HG03342 (cell line): ENCODE data around the gene PKN2.
A peak's percentile ranks its signal among the peaks of the same experiment; 100 is the strongest.

Experiments used
- ATAC-seq: cut with Tn5 transposase; IDR thresholded peaks from one replicate; pipeline ENCODE4 v1.9.1; 2021; ENCODE audit warnings: mild to moderate bottlenecking, moderate library complexity; ENCODE audit not compliant: unreplicated experiment

PKN2 gene

DNA sequence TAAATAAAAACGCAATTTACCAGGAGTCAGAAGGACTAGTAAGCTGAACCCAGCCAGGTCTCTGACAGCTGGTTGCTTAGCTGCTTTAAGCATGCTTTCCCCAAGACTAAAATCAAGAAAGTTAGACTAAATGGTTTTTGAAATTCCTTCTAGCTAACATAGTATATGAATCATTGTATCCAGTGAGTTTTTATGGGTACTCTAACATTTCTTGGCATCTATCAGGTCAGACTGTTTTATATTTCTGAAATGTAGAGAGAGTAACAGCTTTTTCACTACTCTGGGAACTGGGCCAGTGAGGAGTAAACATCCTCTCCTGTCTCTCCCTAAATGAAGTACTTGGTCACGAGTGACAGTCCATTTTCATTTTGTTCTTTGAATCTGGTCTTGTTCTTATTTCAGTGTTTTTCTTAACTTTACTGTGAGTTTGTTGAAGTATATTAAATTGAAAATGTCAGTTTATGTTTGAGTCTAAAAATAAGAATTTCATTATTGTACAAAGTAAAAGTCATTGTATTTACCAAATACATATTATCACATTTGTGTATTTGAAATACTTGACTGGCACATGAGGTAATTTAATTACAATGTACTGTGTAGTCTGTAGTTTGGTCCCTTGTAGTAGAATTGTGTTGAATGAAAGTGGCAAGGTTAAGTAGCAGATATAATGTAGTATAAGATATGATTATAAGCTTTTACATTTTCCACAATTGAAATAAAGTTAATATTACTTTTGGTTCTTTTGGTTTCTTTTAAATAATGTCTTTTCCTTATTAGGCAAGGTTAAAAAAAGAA, 47.6 kb downstream of the PKN2 start:
- ATAC-seq: no peak

DNA sequence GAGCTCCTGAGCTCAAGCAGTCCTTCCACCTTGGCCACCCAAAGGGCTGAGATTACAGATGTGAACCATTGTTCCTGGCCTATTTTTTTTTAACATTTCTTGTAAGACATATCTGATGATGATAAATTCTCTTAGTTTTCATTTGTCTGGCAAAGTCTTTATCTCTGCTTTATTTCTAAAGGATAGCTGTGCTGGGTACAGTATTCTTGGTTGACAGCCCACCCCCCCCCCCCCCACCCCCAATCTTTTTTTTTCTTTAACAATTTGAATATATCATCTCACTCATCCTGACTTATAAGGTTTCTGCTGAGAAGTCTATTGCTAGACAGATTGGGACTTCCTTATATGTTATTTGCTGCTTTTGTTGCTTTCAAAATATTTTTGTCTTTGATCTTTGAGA, 51.3 kb downstream of the PKN2 start:
- no peak for ATAC-seq

DNA sequence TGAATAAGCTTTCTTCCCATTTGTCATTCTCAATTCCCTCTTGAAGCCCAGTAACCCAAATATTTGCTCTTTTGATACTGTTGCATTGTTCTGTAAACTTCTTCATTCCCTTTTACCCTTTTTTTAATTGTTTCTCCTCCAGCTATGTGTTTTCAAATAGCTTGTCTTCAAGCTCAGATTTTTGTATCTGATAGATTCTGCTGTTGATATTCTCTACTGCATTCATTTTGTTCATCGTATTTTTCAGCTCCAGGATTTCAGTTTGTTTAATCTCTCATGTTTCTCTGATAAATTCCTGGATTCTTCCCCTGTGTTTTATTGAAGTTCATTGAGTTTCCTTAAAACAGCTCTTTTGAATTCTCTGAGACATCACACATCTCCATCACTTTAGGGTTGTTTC, 51.8 kb downstream of the PKN2 start:
- no peak for ATAC-seq

DNA sequence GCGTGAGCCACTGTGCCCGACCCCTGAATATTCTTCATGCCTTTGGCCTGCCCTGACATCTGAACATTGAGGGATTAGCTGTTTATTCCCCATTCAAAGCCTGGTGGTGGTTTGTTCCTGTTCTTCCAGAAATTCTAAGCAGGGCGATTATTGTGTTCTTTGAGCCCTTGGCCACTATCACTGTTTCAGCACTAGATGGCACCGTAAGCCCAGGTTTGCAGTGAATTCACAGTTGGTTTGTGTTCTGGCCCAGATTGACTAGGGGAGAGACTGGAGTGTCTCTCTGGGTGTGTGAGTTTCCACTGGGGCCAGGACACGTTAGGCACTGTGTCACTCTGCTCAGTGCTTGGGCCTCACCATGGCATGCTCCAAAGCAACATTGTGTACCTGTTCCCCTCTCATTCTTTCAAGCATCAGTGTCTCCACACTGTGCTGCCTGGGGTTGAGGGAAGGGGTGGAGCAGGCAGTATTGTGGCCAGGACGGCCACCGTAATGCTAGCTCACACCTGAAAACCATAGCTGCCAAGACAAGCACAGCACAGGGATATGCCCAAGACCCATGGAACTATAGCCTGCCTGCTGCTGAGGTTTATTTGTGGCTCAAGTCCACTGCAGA, 52.7 kb downstream of the PKN2 start:
- ATAC-seq: no peak

DNA sequence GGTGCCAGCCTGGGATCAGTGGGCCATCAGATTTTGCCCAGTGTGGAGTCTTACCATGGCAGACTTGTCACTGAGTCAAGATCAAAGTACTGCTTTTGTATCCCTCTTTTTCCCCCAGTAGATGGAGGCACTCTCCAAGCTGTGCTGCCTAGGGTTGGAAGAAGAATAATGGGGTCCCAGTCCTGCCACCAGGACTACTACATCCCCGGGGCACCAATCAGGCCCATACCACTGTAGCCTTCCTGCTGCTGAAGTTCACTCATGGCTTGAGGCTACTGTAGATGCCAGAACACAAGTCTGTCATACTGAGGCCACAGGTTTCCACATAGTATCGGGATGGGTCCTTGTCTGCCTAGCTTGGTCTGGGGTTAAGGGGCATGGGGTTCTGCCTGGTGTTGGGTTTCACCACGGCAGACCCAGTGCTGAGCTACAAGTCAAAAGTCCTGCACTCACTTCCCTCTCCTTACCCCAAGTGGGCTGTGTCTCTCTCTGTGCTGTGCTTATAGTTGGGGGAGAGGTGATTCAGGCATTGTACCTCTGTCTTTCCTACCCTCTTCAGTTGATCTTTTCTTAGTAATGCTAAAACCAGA, 53.4 kb downstream of the PKN2 start:
- no peak for ATAC-seq

DNA sequence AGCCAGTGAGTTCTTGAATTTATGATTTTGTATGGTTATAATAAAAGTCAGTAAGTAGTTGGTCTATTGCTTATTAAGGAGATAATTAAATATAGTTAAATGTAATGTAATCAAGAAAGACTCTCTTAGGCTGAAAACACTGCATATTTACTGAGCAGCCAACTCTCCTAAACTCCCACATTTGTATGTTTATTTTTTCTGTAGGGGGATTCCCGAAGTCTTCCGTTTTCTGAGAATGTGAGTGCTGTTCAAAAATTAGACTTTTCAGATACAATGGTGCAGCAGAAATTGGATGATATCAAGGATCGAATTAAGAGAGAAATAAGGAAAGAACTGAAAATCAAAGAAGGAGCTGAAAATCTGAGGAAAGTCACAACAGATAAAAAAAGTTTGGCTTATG, 56.7 kb downstream of the PKN2 start:
- ATAC-seq: no peak

DNA sequence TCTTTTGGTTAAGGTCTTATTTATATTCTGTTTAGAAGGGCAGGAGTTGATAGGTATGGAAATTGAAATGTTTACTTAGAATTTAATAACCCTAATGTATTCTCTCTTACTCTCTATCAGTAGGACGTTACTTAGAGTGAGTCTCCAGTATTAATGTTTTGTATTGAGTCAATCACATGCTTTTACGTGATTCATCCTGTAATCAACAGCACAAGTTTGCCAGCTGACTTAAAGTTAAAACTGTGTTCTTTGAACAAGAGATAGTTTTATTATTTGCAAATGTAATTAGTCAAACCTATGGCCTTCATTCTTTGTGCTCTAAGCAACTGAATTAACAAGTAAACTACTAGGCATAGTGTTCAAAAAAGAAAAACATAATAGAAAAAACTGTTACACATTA, 57.3 kb downstream of the PKN2 start:
- ATAC-seq: no peak

DNA sequence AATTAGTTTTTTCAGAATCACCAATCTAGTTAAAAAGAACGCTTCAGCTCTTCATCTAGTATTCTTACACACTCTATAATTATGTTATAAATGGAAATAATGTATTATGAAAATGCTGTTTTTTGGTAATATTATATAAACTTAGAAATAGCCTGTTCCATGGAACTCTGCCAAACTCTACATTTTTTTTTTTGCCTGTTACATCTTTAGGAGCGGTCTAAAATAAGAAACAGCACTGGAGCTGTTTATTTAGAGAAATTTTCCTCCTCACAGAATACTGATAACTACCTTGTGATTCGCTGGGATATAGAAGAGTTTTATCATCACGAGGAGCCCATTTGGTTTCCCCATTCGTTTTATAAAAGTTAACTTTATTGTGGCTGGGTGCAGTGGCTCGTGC, 58.5 kb downstream of the PKN2 start:
- ATAC-seq: no peak

DNA sequence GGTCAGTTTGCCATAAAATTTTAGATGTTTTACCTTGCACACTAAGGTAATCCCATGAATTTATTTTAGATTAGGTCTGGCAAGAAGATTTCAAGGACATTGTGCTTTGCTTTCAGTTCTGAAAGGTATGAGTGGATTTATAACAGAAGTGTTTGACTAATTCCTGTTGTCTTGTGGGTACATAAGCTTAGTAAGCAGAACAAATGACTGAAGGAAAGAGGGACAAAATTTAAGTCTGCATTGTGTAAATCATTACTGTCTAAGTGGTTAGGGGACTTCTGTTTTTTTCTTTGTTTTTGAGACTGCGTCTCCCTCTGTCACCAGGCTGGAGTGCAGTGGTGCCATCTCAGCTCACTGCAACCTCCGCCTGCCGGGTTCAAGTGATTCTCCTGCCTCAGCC, 60.1 kb downstream of the PKN2 start:
- no peak for ATAC-seq

DNA sequence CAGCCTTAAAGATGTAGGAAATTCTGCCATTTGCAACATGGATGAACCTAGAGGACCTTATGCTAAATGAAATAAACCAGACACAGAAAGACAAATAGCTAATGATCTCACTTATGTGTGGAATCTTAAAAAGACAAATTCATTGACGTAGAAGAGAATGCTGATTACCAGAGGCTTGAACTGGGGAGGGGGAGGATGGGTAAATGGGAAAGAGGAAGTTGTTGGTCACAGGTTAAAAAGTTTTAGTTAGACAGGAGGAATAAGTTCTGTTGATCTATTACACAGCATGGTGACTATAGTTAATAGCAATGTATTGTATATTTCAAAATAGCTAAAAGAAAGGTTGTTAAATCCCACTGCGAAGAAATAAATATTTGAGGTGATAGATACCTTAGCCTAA, 62.8 kb downstream of the PKN2 start:
- ATAC-seq: no peak

DNA sequence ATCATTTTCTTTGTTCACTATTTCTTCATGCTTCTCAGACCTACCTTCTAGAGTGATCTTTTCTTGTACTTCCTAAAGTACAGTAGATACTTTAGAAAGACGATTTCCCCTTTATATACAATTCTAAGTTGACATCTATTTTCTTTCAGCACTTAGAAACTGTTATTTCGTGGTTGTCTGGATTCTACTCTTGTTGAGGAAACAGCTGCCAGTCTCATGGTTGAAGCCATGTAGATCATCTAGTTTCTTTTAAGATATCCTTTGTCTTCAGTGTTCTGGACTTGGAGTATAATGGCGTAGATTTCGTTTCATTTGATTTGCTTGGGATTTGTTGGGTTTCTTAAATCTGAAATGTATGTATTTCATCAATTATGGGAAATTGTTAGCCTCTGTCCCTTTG, 67.6 kb downstream of the PKN2 start:
- ATAC-seq: no peak

DNA sequence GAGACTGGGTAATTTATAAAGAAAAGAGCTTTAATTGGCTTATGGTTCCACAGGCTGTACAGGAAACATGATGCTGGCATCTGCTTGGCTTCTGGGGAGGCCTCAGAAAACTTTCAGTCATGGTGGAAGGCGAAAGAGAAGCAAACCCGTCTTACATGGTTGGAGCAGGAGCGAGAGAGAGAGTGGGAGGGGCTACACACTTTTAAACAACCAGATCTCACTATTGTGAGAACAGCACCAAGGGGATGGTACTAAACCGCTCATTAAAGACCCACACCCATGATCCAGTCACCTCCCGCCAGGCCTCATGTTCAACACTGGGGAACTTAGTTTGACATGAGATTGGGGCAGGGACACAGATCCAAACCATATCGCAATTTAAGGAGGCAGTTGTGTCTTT, 69.4 kb downstream of the PKN2 start:
- ATAC-seq: no peak

DNA sequence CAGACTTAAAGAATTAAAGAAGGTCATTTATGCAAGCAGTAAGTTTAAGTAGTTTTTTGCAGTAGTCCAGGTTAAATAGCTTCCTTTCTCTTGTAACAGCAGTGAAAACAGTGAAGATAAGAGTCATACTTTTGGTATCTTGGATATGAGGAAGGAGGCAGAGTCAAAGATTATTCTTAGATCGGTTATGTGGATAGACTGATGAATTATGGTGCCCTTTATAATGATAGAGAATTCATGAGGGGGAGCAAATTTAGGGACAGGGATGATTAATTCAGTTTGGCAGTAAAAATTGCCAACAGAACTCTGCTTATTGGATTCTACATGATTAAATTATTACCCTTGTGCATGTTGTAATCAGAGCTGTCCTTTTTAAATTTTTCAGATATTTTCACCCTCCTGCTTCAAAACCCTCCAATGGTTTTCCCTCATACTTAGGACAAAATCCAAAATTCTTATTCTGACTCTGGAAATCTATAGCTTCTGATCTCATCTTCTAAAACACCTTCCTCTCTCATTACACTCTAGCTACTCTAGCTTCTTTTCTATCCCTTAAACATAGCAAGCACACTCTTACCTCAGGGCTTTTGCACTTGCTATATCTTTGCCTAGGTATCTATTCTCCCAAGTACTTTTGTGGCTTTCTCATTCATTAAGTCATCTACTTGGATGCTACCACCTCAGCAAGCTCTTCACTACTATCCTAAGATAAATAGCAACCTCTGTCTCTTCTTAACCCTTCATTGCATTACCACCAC, 79.8 kb downstream of the PKN2 start:
- no peak for ATAC-seq

DNA sequence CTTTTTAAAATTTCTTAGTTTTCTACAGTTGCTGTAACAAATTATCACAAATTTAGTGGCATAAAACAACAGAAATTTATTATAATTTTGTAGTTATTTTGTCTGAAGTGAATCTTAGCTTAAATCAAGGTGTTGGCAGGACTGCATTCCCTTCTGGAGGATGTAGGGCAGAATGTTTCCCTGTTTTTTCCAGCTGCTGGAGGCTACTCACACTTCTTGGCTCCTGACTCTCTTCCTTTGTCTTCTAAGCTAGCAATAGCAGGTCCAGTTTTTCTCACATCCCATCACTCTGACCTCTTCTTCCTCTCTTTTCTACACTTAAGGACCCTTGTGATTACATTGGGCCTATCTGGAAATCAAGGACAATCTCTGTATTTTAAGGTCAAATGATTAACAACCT, 84.1 kb downstream of the PKN2 start:
- no peak for ATAC-seq

DNA sequence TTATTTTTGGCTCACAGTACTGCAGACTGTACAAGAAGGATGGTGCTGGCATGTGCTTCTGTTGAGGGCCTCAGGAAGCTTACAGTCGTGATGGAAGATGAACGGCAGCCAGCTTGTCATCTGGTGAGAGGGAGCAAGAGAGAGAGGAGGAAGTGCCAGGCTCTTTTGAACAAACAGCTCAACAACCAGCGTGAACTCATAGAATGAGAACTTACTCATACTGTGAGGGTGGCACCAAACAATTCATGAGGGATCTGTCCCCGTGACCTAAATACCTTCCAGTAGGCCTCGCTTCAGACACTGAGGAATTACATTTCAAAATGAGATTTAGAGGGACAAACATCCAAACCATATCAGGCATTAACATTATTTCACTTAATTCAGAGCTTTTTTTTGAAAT, 84.7 kb downstream of the PKN2 start:
- no peak for ATAC-seq

DNA sequence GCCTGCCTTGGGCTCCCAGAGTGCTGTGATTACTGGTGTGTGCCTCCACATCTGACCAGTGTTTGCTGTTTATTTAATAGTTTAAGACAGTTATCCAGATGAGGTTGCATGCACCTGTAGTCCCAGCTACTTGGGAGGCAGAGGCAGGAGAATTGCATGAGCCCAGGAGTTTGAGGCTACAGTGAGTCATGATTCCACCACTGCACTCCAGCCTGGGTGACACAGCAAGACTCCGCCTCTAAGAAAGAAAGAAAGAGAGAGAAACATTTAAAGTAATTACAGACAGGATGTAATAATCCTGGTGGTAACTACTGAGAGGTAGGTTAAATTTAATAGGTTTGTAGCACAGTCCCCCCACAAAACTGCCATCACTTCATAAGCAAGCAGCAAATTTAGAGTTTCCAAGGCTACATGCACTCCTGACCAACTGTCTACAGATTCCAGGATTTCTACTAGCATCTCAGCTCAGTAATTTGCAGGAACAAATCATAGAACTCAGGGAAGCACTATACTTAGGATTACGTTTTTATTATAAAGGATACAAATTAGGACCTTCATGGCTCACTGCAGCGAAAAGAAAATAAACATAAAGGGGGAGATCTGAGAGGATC, 89.6 kb downstream of the PKN2 start:
- no peak for ATAC-seq

DNA sequence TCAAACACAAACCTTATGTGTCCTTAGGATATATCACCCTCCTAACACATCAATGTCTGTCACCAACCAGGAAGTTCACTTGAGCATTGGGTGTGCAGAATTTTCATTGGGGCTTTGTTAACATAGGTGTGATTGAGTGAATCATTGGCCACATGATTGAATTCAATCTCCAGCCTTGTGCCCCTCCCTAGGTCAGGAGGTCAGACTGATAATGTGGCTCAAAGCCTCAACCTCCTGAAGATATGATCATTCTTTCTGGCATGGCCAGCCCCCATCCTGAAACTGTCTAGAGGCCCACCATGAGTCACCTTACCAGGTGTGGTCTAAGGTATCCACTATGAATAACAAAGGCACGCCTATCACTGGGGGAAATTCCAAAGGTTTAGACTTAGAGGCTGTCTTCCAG, 90.1 kb downstream of the PKN2 start:
- ATAC-seq: peak; percentile 43

DNA sequence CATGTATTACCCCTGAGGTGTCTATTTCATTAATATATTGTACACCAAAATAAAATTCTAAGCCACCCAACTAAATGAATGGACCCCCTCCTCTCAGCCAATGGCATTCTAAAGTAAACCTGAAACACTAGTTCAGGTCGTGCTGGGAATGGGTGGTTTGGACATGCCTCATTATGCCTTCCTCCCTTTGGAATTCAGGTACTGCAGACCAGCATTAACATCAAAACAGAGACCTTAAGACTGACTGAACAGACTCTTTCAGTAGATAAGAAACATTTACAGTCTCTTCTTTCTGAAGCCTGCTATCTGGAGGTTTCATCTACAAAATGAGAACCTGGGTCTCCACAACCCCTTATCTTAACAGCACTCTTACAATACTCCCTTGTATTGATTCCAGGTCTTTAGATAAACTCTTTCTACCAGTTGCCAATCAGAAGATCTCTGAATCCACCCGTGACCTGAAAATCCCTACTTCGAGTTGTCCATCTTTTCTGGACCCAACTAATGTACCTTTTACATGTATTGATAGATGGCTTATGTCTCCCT, 93.6 kb downstream of the PKN2 start:
- ATAC-seq: no peak

DNA sequence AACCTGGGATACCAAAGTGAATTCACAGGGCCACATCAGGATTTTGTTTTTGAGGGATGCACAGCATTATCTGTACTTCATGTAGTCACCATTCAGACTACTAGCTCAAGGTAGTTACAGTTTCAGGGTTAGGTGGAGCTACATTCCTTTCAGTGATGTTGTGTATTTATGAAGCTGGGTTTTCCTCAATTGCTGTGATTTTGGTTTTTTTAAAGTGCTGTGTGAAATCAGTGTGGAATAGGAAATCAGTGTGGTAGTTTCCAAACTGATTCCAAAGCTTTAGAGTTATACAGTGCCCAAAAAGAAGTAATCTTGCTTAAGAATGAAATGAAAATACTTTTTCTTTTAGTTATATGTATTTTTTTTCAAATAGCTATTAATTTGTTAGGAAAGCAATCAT, 95.8 kb downstream of the PKN2 start:
- ATAC-seq: no peak

DNA sequence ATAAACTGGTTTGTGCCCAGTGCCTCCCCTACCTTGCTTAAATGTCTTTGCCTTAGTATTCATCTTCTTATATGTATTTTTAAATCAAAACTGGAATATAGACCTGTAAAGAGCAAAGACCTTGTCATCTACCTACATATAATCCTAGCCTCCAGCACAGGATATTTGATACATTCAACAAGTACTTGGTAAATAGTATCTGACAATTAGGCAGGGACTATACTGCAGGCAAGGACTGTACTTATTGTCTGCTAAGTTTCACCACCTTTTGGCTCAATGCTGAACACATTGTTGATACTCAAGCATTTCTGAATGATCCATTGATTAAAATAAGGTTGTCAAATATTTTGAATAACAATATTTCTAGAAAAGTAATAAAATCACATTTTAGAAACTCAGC, 96.4 kb downstream of the PKN2 start:
- no peak for ATAC-seq

DNA sequence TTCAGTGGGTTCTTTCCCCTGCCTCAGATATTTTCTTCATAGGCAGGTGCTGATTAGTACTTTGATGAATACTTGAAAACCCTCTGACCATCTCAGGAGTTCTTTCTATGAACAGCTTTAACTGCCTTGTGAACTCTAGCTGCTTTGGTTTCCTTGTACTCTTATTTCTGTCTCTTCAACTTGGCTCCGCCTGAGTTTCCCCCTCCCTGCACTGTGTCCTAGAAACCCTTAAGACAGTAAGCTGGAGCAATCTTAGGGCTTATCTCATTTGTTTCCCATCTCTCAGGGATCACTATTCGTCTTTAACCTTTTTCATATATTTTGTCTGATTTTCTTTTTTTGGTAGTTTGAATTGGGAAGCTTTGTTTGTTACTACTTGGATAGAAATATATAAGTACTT, 99.1 kb downstream of the PKN2 start:
- ATAC-seq: no peak
